Measurements from ENCODE around the gene SEPHS1.

DNA sequence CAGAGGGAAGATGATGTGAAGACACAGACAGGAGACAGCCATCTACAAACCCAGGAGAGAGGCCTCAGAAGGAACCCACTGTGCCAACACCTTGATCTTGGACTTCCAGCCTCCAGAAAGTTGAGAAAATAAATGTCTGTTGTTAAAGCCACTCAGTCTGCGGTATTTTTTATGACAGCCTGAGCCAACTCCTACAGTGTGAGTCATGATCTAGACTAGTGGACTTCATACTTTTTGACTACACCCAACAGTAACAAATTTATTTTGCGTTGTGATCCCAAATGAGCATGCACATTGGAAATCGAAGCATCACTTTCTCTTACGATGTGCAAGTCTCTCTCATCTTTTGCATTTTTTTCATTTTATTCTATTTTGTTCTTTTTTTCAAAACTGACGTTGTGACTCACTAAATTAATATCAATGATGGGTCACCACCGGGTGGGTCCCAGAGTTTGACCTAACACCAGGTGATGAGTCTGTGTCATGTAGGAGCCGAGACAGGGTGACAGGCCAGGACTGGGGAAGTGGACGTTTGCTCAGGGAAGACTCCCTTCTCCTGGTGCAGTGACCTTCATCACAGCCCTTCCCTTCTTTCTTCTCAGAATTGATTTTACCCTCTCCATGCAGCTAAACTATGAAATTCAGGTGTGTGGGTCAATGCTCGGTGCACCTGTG is 77.1 kb downstream of the SEPHS1 start:
- TF ChIP-seq, protein P1, sequence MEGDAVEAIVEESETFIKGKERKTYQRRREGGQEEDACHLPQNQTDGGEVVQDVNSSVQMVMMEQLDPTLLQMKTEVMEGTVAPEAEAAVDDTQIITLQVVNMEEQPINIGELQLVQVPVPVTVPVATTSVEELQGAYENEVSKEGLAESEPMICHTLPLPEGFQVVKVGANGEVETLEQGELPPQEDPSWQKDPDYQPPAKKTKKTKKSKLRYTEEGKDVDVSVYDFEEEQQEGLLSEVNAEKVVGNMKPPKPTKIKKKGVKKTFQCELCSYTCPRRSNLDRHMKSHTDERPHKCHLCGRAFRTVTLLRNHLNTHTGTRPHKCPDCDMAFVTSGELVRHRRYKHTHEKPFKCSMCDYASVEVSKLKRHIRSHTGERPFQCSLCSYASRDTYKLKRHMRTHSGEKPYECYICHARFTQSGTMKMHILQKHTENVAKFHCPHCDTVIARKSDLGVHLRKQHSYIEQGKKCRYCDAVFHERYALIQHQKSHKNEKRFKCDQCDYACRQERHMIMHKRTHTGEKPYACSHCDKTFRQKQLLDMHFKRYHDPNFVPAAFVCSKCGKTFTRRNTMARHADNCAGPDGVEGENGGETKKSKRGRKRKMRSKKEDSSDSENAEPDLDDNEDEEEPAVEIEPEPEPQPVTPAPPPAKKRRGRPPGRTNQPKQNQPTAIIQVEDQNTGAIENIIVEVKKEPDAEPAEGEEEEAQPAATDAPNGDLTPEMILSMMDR (IDR thresholded peaks at IDR 0.05), result no peak
- no peak for TF ChIP-seq POLR2A (IDR thresholded peaks at IDR 0.05)
